Measurements from ENCODE around the gene TIE1.

TIE1 gene

GRCh38 chr1:43344267-43344850 lies 43.6 kb downstream of the TIE1 start:
- no peak for DNase-seq

GRCh38 chr1:43345120-43345519 lies 44.3 kb downstream of the TIE1 start:
- no peak for DNase-seq

- DNase-seq: no peak
Observed at GRCh38 chr1:43346636-43347035, 45.9 kb downstream of the TIE1 start.

- no peak for DNase-seq
Observed at GRCh38 chr1:43348343-43348808, 47.6 kb downstream of the TIE1 start.

GRCh38 chr1:43348809-43349593 lies 48.2 kb downstream of the TIE1 start:
- peak; percentile 69 for DNase-seq

- no peak for DNase-seq
Observed at GRCh38 chr1:43349594-43350306, 49.0 kb downstream of the TIE1 start.

- no peak for DNase-seq
Observed at GRCh38 chr1:43350976-43351375, 50.2 kb downstream of the TIE1 start.

- DNase-seq: no peak
Observed at GRCh38 chr1:43351421-43352350, 50.9 kb downstream of the TIE1 start.

GRCh38 chr1:43352351-43352705 lies 51.5 kb downstream of the TIE1 start:
- DNase-seq: no peak

- DNase-seq: no peak
Observed at GRCh38 chr1:43352881-43353280, 52.1 kb downstream of the TIE1 start.

GRCh38 chr1:43354471-43354870 lies 53.7 kb downstream of the TIE1 start:
- DNase-seq: no peak

- DNase-seq: no peak
Observed at GRCh38 chr1:43354936-43355335, 54.2 kb downstream of the TIE1 start.

GRCh38 chr1:43357251-43357650 lies 56.5 kb downstream of the TIE1 start:
- DNase-seq: no peak

GRCh38 chr1:43358121-43358745 lies 57.5 kb downstream of the TIE1 start:
- DNase-seq: peak; percentile 32

- peak; percentile 98 for DNase-seq
Observed at GRCh38 chr1:43358746-43359693, 58.2 kb downstream of the TIE1 start, which contains the start of gene CDC20. TSS of gene CDC20 (plus strand) at chr1:43358981. CDS start at chr1:43359216, 235 bp downstream.

- no peak for DNase-seq
Observed at GRCh38 chr1:43359696-43360095, 58.9 kb downstream of the TIE1 start.

GRCh38 chr1:43360616-43361015 lies 59.8 kb downstream of the TIE1 start:
- DNase-seq: no peak

GRCh38 chr1:43363283-43363934 lies 62.6 kb downstream of the TIE1 start:
- DNase-seq: no peak

- no peak for DNase-seq
Observed at GRCh38 chr1:43363935-43364525, 63.2 kb downstream of the TIE1 start.

- no peak for DNase-seq
Observed at GRCh38 chr1:43365678-43366077, 64.9 kb downstream of the TIE1 start.

Measured in CD4-positive, alpha-beta T cell treated with Interleukin-17A for 4 hours (primary cell).